Esophagus muscularis mucosa (tissue), 4 donors: ENCODE measurements around the gene GOLGA1. TPM values are rescaled to one million over a fixed set of nuclear protein-coding genes. Genes with fewer than 3 reads are reported as not detected.

Source experiments
- DNase-seq: peaks from one replicate; pipeline ENCODE4 v3.0.0-alpha.2; 2017; ENCODE audit errors: extremely low spot score
- H3K27ac ChIP-seq, 4 donors: fragments of 200-600 bp; sonication (generic); replicated peaks in 1 of 4; 1 replicate in 3 of 4; 2 replicates in 1 of 4; pipeline ENCODE4 v1.5.1; 2016 to 2019; ENCODE audit warnings: mild to moderate bottlenecking in 1 of 4
- H3K27me3 ChIP-seq, 4 donors: fragments of 200-600 bp; sonication (generic); one replicate each; pipeline versions ENCODE4 v1.5.1 to v1.6.0; 2016 to 2019
- H3K36me3 ChIP-seq, 4 donors: fragments of 200-600 bp; sonication (generic); one replicate each; pipeline ENCODE4 v1.5.1; 2016 to 2019
- H3K4me1 ChIP-seq, 4 donors: fragments of 200-600 bp; sonication (generic); one replicate each; pipeline ENCODE4 v1.5.1; 2016 to 2019
- H3K4me3 ChIP-seq, 4 donors: fragments of 200-600 bp; sonication (generic); 1 replicate in 2 of 4; 2 replicates in 2 of 4; pipeline ENCODE4 v1.5.1; 2016 to 2019; ENCODE audit warnings: mild to moderate bottlenecking in 4 of 4, moderate library complexity in 1 of 4
- H3K9me3 ChIP-seq, 4 donors: fragments of 200-600 bp; sonication (generic); 1 replicate in 3 of 4; 2 replicates in 1 of 4; pipeline ENCODE4 v1.5.1; 2016 to 2019
- EP300 ChIP-seq: sonication (generic); formaldehyde crosslinking; IDR thresholded peaks from one replicate; pipeline ENCODE4 v1.6.1; 2017; ENCODE audit warnings: antibody characterized with exemption
- POLR2A ChIP-seq: fragments of 450-650 bp; IDR thresholded peaks from one replicate; pipeline ENCODE4 v1.6.1; 2017; ENCODE audit warnings: antibody characterized with exemption, moderate library complexity, mild to moderate bottlenecking, low read depth
- POLR2AphosphoS5 ChIP-seq, 2 donors: sonication (generic); formaldehyde crosslinking; IDR thresholded peaks; one replicate each; pipeline ENCODE4 v1.6.1; 2017; ENCODE audit warnings: antibody characterized with exemption in 2 of 2
- WGBS: methylation state at CpG from one replicate; pipeline ENCODE4 v1.1.5; 2018; 5-methylcytosine and 5-hydroxymethylcytosine counted together
- intact Hi-C: fragments of 100-400 bp; cut with DNase I; formaldehyde crosslinking; loops from one replicate; pipeline ENCODE4 v1.15.1; 2023
- total RNA-seq, 4 donors: library from RNA; depleted of rRNA; stranded (reverse); fragments of >200 nt; gene quantifications; one replicate each; pipeline versions ENCODE4 v1.1.0 to v1.2.1, GENCODE V29; 2016
- TF ChIP-seq, protein P1 (sequence below), 3 experiments: fragments of 200-600 bp in 2 of 3; fragments of 450-650 bp in 1 of 3; sonication (generic) in 2 of 3; IDR thresholded peaks; one replicate each; pipeline ENCODE4 v1.5.1; 2017 to 2019; ENCODE audit warnings: antibody characterized with exemption in 3 of 3, mild to moderate bottlenecking in 2 of 3, moderate library complexity in 1 of 3

Gene GOLGA1
- total RNA-seq, 4 donors from 2014 or later, result 22.5 to 26.5 (median 24.7) TPM

DNA sequence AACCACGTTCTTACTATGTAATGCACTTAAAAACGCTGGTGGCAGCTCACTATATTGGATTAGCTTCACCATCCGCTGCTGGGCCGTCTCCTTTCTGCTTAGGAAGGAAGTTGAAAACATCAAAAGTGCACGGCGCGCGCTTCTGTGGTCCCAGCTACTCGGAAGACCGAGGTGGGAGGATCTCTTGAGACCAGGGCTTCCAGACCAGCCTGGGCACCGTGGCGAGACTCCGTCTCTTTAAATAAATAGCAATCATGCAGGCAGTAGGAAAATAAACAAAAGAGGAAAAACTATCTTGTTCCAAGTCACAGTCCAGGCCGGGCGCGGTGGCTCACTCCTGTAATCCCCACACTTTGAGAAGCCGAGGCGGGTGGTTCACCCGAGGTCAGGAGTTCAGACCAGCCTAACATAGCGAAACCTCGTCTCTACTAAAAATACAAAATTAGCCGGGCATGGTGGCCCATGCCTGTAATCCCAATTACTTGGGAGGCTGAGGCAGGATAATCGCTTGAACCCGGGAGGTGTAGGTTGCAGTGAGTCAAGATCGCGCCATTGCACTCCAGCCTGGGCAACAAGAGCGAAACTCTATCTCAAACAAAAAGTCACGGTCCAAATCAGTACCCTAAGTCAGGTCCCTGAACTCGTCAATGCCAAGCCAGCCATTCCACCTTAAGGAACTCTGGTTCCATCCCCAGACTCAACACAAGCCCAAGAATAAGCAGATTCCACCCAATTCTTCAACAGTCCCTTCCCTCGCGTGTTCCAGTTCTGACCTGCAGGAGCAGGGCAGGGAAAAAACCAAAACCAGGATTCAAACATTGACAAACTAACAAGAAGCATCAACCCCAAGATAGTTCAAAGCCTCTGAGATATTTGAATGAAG, 1.0 kb upstream of the GOLGA1 start:
- peak; percentile 94 for DNase-seq
- TF ChIP-seq, protein P1, sequence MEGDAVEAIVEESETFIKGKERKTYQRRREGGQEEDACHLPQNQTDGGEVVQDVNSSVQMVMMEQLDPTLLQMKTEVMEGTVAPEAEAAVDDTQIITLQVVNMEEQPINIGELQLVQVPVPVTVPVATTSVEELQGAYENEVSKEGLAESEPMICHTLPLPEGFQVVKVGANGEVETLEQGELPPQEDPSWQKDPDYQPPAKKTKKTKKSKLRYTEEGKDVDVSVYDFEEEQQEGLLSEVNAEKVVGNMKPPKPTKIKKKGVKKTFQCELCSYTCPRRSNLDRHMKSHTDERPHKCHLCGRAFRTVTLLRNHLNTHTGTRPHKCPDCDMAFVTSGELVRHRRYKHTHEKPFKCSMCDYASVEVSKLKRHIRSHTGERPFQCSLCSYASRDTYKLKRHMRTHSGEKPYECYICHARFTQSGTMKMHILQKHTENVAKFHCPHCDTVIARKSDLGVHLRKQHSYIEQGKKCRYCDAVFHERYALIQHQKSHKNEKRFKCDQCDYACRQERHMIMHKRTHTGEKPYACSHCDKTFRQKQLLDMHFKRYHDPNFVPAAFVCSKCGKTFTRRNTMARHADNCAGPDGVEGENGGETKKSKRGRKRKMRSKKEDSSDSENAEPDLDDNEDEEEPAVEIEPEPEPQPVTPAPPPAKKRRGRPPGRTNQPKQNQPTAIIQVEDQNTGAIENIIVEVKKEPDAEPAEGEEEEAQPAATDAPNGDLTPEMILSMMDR (IDR thresholded peaks at IDR 0.05), result peak in 1 of 3 experiments; percentile 3
- TF ChIP-seq POLR2A (no peak), POLR2AphosphoS5 (IDR thresholded peaks at IDR 0.05) (no peak), EP300 (no peak)

DNA sequence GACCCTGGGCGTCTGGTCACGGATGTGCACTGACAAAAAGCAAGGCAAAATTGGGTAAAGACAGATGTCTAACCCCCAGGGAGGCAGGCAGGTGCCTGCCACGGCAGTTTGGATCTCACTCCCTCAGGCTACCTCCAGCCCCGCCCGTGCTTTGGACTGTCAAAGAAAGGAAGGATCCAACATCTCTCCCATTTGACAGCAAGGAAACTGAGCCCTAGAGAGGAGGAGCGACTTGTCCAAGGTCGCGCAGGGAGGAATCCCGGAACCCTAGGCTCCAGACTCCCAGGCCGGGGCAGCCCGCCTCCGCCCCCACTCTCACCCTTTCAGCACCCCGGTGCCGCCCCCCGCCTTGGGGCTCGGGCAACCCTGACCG, 376 bp downstream of the GOLGA1 start:
- Histone ChIP-seq H3K4me1 (peaks cover 11 to 22% (median 17%) of the 10 kb centered on the region in 4 donors), H3K36me3 (peaks cover 4 to 31% (median 24%) of the 10 kb centered on the region in 4 donors), H3K27me3 (peaks cover 0 to 5% (median 0%) of the 10 kb centered on the region in 4 donors), H3K4me3 (peak overlapping the region; percentile 74 to 88 (median 80)), H3K9me3 (no peaks in the 10 kb centered on the region), H3K27ac (peak overlapping the region; percentile 93 to 98 (median 93))
- intact Hi-C loops, result loop anchor here (2.0 to 5.0 kb wide), 2 partner anchors 202 to 262 kb away; partner anchors contain the start of genes RABEPK and SCAI
- TF ChIP-seq EP300 (no peak), POLR2A (no peak), POLR2AphosphoS5 (IDR thresholded peaks at IDR 0.05) (no peak)
- TF ChIP-seq, protein P1 (IDR thresholded peaks at IDR 0.05), result no peak
- DNase-seq, result peak; percentile 92
- 0% methylated on average over 4 of the region's 17 CpGs for WGBS

More for the DNA sequence above, 1.0 kb upstream of the GOLGA1 start:
- H3K36me3 ChIP-seq, result peaks cover 0 to 17% (median 10%) of the 10 kb centered on the region in 4 donors
- WGBS, result 17% methylated on average over 29 of the region's 31 CpGs
- no peaks in the 10 kb centered on the region for H3K9me3 ChIP-seq
- H3K27ac ChIP-seq, result peak overlapping the region; percentile 93 to 98 (median 93)
- intact Hi-C loops, result loop anchor here (2.0 to 5.0 kb wide), 2 partner anchors 201 to 260 kb away; partner anchors contain the start of genes RABEPK and SCAI
- peak overlapping the region; percentile 74 to 88 (median 80) for H3K4me3 ChIP-seq
- H3K27me3 ChIP-seq, result peaks cover 0 to 5% (median 0%) of the 10 kb centered on the region in 4 donors
- H3K4me1 ChIP-seq, result peaks cover 11 to 22% (median 17%) of the 10 kb centered on the region in 4 donors

DNA sequence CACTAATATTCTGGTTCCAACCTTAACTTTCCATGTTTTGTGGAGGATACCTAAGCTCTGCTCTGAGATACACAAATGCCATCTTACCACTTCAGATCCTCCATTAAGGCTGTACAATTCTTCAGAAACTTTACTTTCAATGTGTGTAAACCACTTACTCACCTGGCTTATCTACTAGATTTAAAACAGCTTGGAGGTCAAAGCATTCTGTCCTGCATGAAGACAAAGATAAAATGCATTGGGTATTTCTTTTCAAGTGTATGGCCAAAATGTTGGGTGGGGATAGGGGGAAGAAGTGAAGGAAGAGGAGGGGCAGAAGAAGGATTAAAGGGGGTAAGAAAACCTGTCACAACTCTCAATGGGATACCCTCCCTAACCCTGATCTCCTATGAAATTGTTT, 939 bp downstream of the GOLGA1 start:
- peak overlapping the region; percentile 93 to 98 (median 93) for H3K27ac ChIP-seq
- TF ChIP-seq EP300, result no peak
- TF ChIP-seq, protein P1 (IDR thresholded peaks at IDR 0.05), result no peak
- TF ChIP-seq POLR2A, result no peak
- no peak for TF ChIP-seq POLR2AphosphoS5 (IDR thresholded peaks at IDR 0.05)
- H3K4me3 ChIP-seq, result peak overlapping the region; percentile 74 to 88 (median 80)
- intact Hi-C loops, result loop anchor here (2.0 to 5.0 kb wide), 2 partner anchors 203 to 262 kb away; partner anchors contain the start of genes RABEPK and SCAI
- H3K27me3 ChIP-seq, result peaks cover 0 to 5% (median 0%) of the 10 kb centered on the region in 4 donors
- H3K9me3 ChIP-seq, result no peaks in the 10 kb centered on the region
- DNase-seq, result no peak
- H3K4me1 ChIP-seq, result peaks cover 11 to 22% (median 17%) of the 10 kb centered on the region in 4 donors
- H3K36me3 ChIP-seq, result peaks cover 4 to 37% (median 25%) of the 10 kb centered on the region in 4 donors

DNA sequence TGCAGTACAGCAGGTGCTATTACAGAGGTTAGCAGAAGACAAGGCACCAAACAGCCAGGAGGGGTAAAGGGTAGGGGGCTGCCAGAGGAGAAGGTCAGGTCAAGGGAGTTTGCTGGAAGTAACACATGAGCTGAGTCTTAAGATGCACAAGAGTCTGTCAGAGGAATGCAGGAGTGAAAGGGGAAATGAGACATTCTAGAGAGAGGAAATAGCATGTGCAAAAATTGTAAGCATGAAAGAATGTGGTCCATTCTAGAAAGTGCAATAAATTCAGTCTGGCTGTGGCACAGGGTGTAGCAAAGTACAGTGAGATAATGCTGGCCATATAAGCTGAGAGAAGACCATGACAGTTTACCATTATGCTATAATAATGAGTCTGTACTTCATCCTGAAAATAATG, 6.6 kb downstream of the GOLGA1 start:
- DNase-seq, result no peak
- H3K4me3 ChIP-seq, result no peak overlapping the region
- no peaks in the 10 kb centered on the region for H3K9me3 ChIP-seq
- H3K27ac ChIP-seq, result no peak overlapping the region
- H3K27me3 ChIP-seq, result no peaks in the 10 kb centered on the region
- intact Hi-C loops, result no loop called here
- H3K4me1 ChIP-seq, result no peaks in the 10 kb centered on the region
- peaks cover 4 to 90% (median 77%) of the 10 kb centered on the region in 4 donors for H3K36me3 ChIP-seq
- TF ChIP-seq POLR2AphosphoS5 (IDR thresholded peaks at IDR 0.05) (no peak), POLR2A (no peak), EP300 (no peak)
- TF ChIP-seq, protein P1 (IDR thresholded peaks at IDR 0.05), result no peak
